Measurements from ENCODE around the gene CACNG5. TPM values are rescaled to one million over a fixed set of nuclear protein-coding genes. Genes with fewer than 3 reads are reported as not detected.

Gene CACNG5
- total RNA-seq, 1 donor from 2014 or later = 0.52 TPM

DNA sequence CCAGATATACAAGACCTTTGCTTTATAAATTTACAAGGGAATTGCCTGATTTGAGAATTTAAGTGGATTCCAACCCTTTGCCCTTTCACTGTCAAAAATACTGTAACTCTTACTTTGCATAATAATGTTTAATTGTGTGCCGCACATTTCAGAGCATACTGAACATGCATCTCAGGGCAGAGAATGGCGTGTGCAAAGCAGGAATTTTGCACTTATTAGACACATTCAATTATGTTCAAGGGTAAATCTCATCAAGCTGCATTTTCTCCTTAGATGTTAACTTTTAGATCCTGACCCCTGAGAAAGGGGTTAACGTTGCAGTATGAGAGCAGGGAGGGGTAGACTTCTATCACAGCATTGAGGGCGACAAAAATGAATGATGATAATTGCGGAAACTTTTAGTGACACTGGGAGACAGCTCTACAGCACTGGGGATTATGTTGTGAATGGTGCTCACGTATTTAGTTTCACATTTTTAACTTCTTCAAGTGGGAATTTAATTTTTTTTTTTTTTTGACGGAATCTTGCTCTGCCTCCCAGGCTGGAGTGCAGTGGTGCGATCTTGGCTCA is 75.0 kb downstream of the CACNG5 start:
- Histone ChIP-seq H3K9ac (ENCODE audit: low read depth in 1 of 3, low read length in 3 of 3) (no peak overlapping the region), H3K4me3 (ENCODE audit: low read length in 3 of 3) (no peak overlapping the region), H3K36me3 (ENCODE audit: control insufficient read depth in 3 of 3, insufficient read depth in 3 of 3, low read length in 3 of 3) (no peaks in the 10 kb centered on the region), H3K27ac (ENCODE audit: low read depth, low read length) (no peak overlapping the region), H3K27me3 (ENCODE audit: control insufficient read depth in 3 of 3, insufficient read depth in 3 of 3, low read length in 3 of 3) (peaks cover 0 to 7% (median 0%) of the 10 kb centered on the region in 3 donors), H3K4me1 (ENCODE audit: control insufficient read depth in 3 of 3, insufficient read depth in 3 of 3, low read length in 3 of 3) (peaks cover 0 to 2% (median 0%) of the 10 kb centered on the region in 3 donors), H3K9me3 (ENCODE audit: control insufficient read depth in 3 of 3, low read length in 3 of 3) (no peaks in the 10 kb centered on the region)

DNA sequence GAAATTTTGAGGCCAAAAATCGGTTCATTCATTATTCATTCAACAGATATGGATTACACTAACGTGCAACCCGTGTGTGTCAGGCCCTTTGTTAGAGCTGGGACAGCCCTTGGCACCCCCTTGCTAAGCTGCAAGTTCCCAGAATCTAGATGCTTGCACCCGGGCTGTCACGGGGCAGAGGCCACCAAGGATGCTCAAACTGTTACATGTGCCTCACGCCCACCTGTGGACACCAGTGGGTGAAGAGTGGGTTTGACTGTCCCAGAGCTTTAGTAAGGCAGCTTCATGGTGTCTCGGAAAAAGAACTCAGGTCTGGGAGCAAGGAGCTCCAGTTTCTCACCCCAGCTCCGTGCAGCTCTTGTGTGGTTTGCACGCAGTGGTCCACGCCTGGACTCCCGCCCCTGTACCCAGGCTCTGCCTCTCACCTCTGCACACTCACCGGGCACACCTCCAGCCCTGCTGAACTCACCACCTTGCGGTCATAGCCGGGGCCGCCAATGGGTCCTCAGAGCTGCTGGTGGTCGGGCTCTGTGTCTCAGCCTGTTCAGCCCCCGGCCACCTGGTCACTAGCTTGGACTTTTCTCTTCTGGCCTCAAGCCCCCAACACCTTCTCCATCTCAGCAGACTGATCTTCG is 75.9 kb downstream of the CACNG5 start:
- no peak overlapping the region for H3K27ac ChIP-seq (ENCODE audit: low read depth, low read length)
- no peak overlapping the region for H3K4me3 ChIP-seq (ENCODE audit: low read length in 3 of 3)
- peaks cover 0 to 4% (median 3%) of the 10 kb centered on the region in 3 donors for H3K27me3 ChIP-seq (ENCODE audit: control insufficient read depth in 3 of 3, insufficient read depth in 3 of 3, low read length in 3 of 3)
- H3K9me3 ChIP-seq (ENCODE audit: control insufficient read depth in 3 of 3, low read length in 3 of 3) = no peaks in the 10 kb centered on the region
- H3K4me1 ChIP-seq (ENCODE audit: control insufficient read depth in 3 of 3, insufficient read depth in 3 of 3, low read length in 3 of 3) = no peaks in the 10 kb centered on the region
- no peak overlapping the region for H3K9ac ChIP-seq (ENCODE audit: low read depth in 1 of 3, low read length in 3 of 3)
- no peaks in the 10 kb centered on the region for H3K36me3 ChIP-seq (ENCODE audit: control insufficient read depth in 3 of 3, insufficient read depth in 3 of 3, low read length in 3 of 3)

DNA sequence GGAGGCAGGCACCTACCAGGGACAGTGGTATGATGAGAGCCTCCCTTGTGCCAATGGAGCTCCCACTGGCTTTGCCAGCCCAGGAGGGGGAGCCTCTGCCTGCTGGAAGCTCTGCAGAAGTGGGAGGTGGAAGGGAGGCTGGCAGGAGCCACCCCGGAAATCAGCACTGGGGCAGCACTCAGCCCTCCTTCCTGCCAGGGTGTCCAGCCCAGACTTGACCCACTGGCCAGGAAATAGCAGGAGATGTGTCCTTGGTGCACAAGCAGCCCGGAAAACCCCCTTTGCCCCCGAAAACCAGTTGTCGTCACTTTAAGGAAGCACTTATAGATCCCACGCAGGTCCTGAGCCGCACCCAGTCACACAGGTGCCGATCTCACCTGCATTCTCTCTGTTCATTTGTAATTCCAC is 80.3 kb downstream of the CACNG5 start:
- no peak overlapping the region for H3K27ac ChIP-seq (ENCODE audit: low read depth, low read length)
- no peaks in the 10 kb centered on the region for H3K36me3 ChIP-seq (ENCODE audit: control insufficient read depth in 3 of 3, insufficient read depth in 3 of 3, low read length in 3 of 3)
- no peak overlapping the region for H3K9ac ChIP-seq (ENCODE audit: low read depth in 1 of 3, low read length in 3 of 3)
- H3K9me3 ChIP-seq (ENCODE audit: control insufficient read depth in 3 of 3, low read length in 3 of 3) = peaks cover 0 to 2% (median 2%) of the 10 kb centered on the region in 3 donors
- H3K27me3 ChIP-seq (ENCODE audit: control insufficient read depth in 3 of 3, insufficient read depth in 3 of 3, low read length in 3 of 3) = peaks cover 0 to 13% (median 9%) of the 10 kb centered on the region in 3 donors
- H3K4me1 ChIP-seq (ENCODE audit: control insufficient read depth in 3 of 3, insufficient read depth in 3 of 3, low read length in 3 of 3) = no peaks in the 10 kb centered on the region
- H3K4me3 ChIP-seq (ENCODE audit: low read length in 3 of 3) = no peak overlapping the region

DNA sequence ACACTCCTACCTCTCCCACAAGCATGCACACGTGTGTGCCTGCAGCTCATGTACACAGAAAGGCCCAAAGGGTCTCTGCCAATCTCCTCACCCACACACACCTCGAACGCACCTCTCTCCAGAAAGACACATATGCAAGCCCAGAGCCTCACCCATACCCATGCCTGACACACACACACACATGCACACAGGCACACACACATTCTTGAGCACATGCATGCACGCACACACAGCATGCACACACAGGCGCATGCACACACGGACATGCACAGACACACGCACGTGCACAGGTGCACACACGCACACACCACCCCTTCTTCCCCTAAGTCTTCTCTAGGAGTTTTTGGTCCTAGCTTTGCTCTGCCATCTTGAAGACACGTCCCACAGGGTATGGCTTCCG is 80.9 kb downstream of the CACNG5 start:
- Histone ChIP-seq H3K36me3 (ENCODE audit: control insufficient read depth in 3 of 3, insufficient read depth in 3 of 3, low read length in 3 of 3) (no peaks in the 10 kb centered on the region), H3K9me3 (ENCODE audit: control insufficient read depth in 3 of 3, low read length in 3 of 3) (peaks cover 0 to 2% (median 2%) of the 10 kb centered on the region in 3 donors), H3K27me3 (ENCODE audit: control insufficient read depth in 3 of 3, insufficient read depth in 3 of 3, low read length in 3 of 3) (peaks cover 0 to 11% (median 9%) of the 10 kb centered on the region in 3 donors), H3K4me3 (ENCODE audit: low read length in 3 of 3) (no peak overlapping the region), H3K4me1 (ENCODE audit: control insufficient read depth in 3 of 3, insufficient read depth in 3 of 3, low read length in 3 of 3) (no peaks in the 10 kb centered on the region), H3K9ac (ENCODE audit: low read depth in 1 of 3, low read length in 3 of 3) (no peak overlapping the region), H3K27ac (ENCODE audit: low read depth, low read length) (no peak overlapping the region)

DNA sequence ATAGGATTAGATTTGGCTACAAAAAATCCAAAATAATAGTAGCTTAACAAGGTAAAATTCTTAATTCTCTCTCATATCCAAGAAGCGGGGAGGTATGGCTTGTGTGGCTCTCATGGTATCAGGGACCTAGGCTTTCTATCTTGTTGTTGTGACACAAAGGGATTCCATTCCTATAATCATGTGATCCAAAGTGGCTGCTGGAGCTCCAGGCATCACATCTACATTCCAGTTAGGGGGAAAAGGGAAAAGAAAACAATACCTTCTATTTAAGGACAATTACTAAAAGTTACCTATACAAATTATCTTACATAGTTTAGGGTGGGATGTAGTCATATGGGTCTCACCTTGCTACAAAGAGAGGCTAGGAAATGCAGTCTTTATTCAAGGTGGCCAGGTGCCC is 82.0 kb downstream of the CACNG5 start:
- Histone ChIP-seq H3K9ac (ENCODE audit: low read depth in 1 of 3, low read length in 3 of 3) (no peak overlapping the region), H3K9me3 (ENCODE audit: control insufficient read depth in 3 of 3, low read length in 3 of 3) (peaks cover 0 to 2% (median 2%) of the 10 kb centered on the region in 3 donors), H3K27me3 (ENCODE audit: control insufficient read depth in 3 of 3, insufficient read depth in 3 of 3, low read length in 3 of 3) (peaks cover 0 to 13% (median 9%) of the 10 kb centered on the region in 3 donors), H3K4me3 (ENCODE audit: low read length in 3 of 3) (no peak overlapping the region), H3K4me1 (ENCODE audit: control insufficient read depth in 3 of 3, insufficient read depth in 3 of 3, low read length in 3 of 3) (no peaks in the 10 kb centered on the region), H3K36me3 (ENCODE audit: control insufficient read depth in 3 of 3, insufficient read depth in 3 of 3, low read length in 3 of 3) (no peaks in the 10 kb centered on the region), H3K27ac (ENCODE audit: low read depth, low read length) (no peak overlapping the region)

DNA sequence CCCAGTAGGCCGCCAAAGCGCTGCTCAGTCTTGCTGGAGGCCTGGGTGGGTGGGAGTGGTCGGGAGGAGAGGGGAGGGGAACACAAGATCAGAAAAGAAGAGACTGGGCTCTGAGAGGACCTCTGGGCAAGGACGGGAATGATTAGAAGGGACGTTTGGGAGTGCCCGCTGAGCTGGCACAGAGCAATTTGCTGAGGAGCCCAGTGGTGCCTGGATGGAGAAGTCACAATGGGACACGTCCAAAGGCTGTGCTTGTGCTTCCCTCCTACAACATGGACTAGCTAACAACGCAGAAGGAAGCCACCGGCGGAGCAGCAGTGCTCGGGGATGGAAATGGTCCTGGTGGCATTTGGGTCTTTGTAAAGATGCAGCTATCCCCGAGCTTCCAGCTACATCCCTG is 84.0 kb downstream of the CACNG5 start:
- H3K4me1 ChIP-seq (ENCODE audit: control insufficient read depth in 3 of 3, insufficient read depth in 3 of 3, low read length in 3 of 3) = no peaks in the 10 kb centered on the region
- H3K9ac ChIP-seq (ENCODE audit: low read depth in 1 of 3, low read length in 3 of 3) = no peak overlapping the region
- H3K27ac ChIP-seq (ENCODE audit: low read depth, low read length) = no peak overlapping the region
- H3K36me3 ChIP-seq (ENCODE audit: control insufficient read depth in 3 of 3, insufficient read depth in 3 of 3, low read length in 3 of 3) = no peaks in the 10 kb centered on the region
- no peak overlapping the region for H3K4me3 ChIP-seq (ENCODE audit: low read length in 3 of 3)
- peaks cover 0 to 13% (median 9%) of the 10 kb centered on the region in 3 donors for H3K27me3 ChIP-seq (ENCODE audit: control insufficient read depth in 3 of 3, insufficient read depth in 3 of 3, low read length in 3 of 3)
- H3K9me3 ChIP-seq (ENCODE audit: control insufficient read depth in 3 of 3, low read length in 3 of 3) = peaks cover 0 to 2% (median 2%) of the 10 kb centered on the region in 3 donors

DNA sequence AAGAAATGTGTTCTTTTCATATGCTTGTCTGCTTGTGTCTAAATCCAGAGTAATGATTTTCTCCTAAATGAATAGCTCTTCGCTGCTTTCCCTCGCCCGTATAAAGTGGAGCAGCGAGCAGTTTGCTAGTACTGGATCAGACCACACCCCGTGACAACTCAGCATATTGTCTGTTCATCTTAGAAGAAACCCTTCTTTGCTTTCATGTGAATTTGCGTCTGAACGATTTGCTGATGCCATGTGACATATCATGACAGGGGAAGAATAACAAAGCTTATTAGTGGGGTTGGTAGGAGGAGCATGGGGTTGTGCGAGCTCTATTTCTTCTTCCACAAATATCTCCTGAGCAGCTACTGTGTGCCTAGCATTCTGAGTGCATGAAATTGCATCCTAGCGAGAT is 85.5 kb downstream of the CACNG5 start:
- H3K4me3 ChIP-seq (ENCODE audit: low read length in 3 of 3) = no peak overlapping the region
- H3K9ac ChIP-seq (ENCODE audit: low read depth in 1 of 3, low read length in 3 of 3) = no peak overlapping the region
- no peaks in the 10 kb centered on the region for H3K36me3 ChIP-seq (ENCODE audit: control insufficient read depth in 3 of 3, insufficient read depth in 3 of 3, low read length in 3 of 3)
- H3K9me3 ChIP-seq (ENCODE audit: control insufficient read depth in 3 of 3, low read length in 3 of 3) = peaks cover 0 to 2% (median 2%) of the 10 kb centered on the region in 3 donors
- peaks cover 0 to 13% (median 8%) of the 10 kb centered on the region in 3 donors for H3K27me3 ChIP-seq (ENCODE audit: control insufficient read depth in 3 of 3, insufficient read depth in 3 of 3, low read length in 3 of 3)
- H3K27ac ChIP-seq (ENCODE audit: low read depth, low read length) = no peak overlapping the region
- no peaks in the 10 kb centered on the region for H3K4me1 ChIP-seq (ENCODE audit: control insufficient read depth in 3 of 3, insufficient read depth in 3 of 3, low read length in 3 of 3)

DNA sequence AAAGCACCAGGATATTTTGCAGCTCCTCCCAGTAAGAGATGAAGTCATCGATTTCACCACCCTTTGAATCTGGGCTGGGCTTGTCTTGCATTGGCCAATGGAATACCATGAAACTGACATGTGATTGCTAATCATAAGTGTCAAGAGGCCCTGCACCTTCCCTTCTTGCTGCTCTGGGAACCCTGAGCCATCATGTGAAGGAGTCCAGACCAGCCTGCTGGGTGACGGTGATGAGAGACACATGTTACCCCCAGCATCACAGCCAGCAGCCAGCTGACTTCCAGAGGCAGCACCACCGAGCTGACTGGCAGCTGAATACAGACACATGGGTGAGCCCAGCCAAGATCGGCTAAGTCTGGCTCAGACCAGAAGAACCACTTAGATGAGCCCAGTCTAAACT is 86.0 kb downstream of the CACNG5 start:
- peaks cover 0 to 13% (median 3%) of the 10 kb centered on the region in 3 donors for H3K27me3 ChIP-seq (ENCODE audit: control insufficient read depth in 3 of 3, insufficient read depth in 3 of 3, low read length in 3 of 3)
- H3K9me3 ChIP-seq (ENCODE audit: control insufficient read depth in 3 of 3, low read length in 3 of 3) = peaks cover 0 to 2% (median 2%) of the 10 kb centered on the region in 3 donors
- H3K36me3 ChIP-seq (ENCODE audit: control insufficient read depth in 3 of 3, insufficient read depth in 3 of 3, low read length in 3 of 3) = no peaks in the 10 kb centered on the region
- no peaks in the 10 kb centered on the region for H3K4me1 ChIP-seq (ENCODE audit: control insufficient read depth in 3 of 3, insufficient read depth in 3 of 3, low read length in 3 of 3)
- no peak overlapping the region for H3K9ac ChIP-seq (ENCODE audit: low read depth in 1 of 3, low read length in 3 of 3)
- H3K4me3 ChIP-seq (ENCODE audit: low read length in 3 of 3) = no peak overlapping the region
- H3K27ac ChIP-seq (ENCODE audit: low read depth, low read length) = no peak overlapping the region

DNA sequence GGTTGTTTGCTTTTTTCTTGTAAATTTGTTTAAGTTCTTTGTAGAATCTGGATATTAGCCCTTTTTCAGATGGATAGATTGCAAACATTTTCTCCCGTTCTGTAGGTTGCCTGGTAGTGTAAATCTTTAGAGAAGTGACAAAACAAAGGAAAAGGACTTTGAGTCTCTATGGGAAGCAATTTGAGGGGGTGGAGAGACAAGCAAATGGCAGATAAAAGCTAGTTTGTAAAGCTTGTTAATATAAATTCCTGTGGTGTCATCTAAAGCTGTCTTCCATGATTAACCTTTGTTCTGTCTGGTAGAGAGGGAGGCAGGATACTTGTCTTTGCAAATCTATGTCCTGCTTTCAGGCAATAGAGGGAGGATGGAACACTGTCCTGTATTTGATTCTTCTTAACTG is 89.0 kb downstream of the CACNG5 start:
- Histone ChIP-seq H3K27me3 (ENCODE audit: control insufficient read depth in 3 of 3, insufficient read depth in 3 of 3, low read length in 3 of 3) (peaks cover 0 to 4% (median 2%) of the 10 kb centered on the region in 3 donors), H3K9me3 (ENCODE audit: control insufficient read depth in 3 of 3, low read length in 3 of 3) (peaks cover 0 to 2% (median 2%) of the 10 kb centered on the region in 3 donors), H3K4me3 (ENCODE audit: low read length in 3 of 3) (no peak overlapping the region)

DNA sequence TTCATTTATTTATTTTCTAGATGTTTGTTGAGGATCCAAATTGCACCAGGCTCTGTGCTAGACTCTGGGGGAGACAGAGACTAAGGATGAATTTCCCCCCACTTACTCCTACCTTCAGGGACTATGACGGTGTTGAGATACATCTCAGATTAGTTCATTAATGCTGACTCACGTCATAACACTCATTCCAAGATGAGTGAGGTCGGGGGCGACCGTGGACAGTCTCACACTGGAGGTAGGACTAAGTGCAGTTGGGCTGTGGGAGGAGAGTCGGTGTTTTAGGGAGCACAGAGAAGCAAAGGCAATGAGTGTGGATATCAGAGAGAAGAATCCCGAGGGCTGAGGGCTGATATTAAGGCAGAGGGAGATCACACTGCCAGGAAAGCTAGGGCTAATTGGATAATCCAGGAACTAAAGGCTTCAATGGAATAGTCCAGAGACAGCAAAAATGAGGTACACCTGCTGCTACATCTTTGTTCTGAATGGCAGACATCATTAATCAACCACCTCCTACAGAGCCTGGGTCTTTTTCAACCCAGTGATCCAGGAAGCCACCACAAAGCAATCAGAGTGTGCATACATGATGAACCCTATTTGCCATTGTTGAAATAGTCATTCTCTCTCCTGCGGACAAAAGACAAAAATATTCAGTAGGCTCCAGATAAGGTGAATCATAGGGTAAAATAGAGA is 91.0 kb downstream of the CACNG5 start:
- Histone ChIP-seq H3K27me3 (ENCODE audit: control insufficient read depth in 3 of 3, insufficient read depth in 3 of 3, low read length in 3 of 3) (peaks cover 0 to 7% (median 0%) of the 10 kb centered on the region in 3 donors), H3K4me1 (ENCODE audit: control insufficient read depth in 3 of 3, insufficient read depth in 3 of 3, low read length in 3 of 3) (no peaks in the 10 kb centered on the region), H3K9me3 (ENCODE audit: control insufficient read depth in 3 of 3, low read length in 3 of 3) (no peaks in the 10 kb centered on the region), H3K36me3 (ENCODE audit: control insufficient read depth in 3 of 3, insufficient read depth in 3 of 3, low read length in 3 of 3) (no peaks in the 10 kb centered on the region), H3K4me3 (ENCODE audit: low read length in 3 of 3) (no peak overlapping the region), H3K27ac (ENCODE audit: low read depth, low read length) (no peak overlapping the region), H3K9ac (ENCODE audit: low read depth in 1 of 3, low read length in 3 of 3) (no peak overlapping the region)

More for the DNA sequence above, 89.0 kb downstream of the CACNG5 start:
- Histone ChIP-seq H3K9ac (ENCODE audit: low read depth in 1 of 3, low read length in 3 of 3) (no peak overlapping the region), H3K36me3 (ENCODE audit: control insufficient read depth in 3 of 3, insufficient read depth in 3 of 3, low read length in 3 of 3) (no peaks in the 10 kb centered on the region), H3K4me1 (ENCODE audit: control insufficient read depth in 3 of 3, insufficient read depth in 3 of 3, low read length in 3 of 3) (no peaks in the 10 kb centered on the region), H3K27ac (ENCODE audit: low read depth, low read length) (no peak overlapping the region)

Measured in skeletal muscle tissue (tissue), 4 donors.